MCF 10A (cell line): ENCODE results near the gene ROM1. TPM values are rescaled to one million over a fixed set of nuclear protein-coding genes. Genes with fewer than 3 reads are reported as not detected.

ENCODE experiments used
- BruUV-seq: library from RNA; stranded (reverse); fragments of 400-500 nt; replicated peaks from 2 replicates; lab custom pipeline; 2021; lab: Mats Ljungman, UMichigan
- CTCF ChIA-PET: fragments of 300-600 bp; sonication (Branson Sonifier 250); formaldehyde crosslinking; extraction: SDS; loops from one replicate; lab custom pipeline; 2021; ENCODE audit warnings: antibody characterized with exemption, inconsistent platforms; lab: Yijun Ruan, JAX
- POLR2A ChIA-PET: fragments of 300-600, 350-650 bp; sonication (Branson Sonifier 250); formaldehyde crosslinking; extraction: SDS; loops from one replicate; lab custom pipeline; 2020; ENCODE audit warnings: antibody characterized with exemption, inconsistent platforms; lab: Yijun Ruan, JAX
- DNase-seq: peaks from one replicate; pipeline ENCODE4 v3.0.0-alpha.2; 2018; ENCODE audit not compliant: unreplicated experiment
- H3K27ac Mint-ChIP-seq: one replicate; pipeline ENCODE4 v1.8.0; 2022; ENCODE audit warnings: mild to moderate bottlenecking, low read depth, mixed read lengths; ENCODE audit not compliant: unreplicated experiment
- H3K27me3 Mint-ChIP-seq: one replicate; pipeline ENCODE4 v1.8.0; 2022; ENCODE audit warnings: mixed read lengths; ENCODE audit not compliant: insufficient read depth, unreplicated experiment
- H3K36me3 Mint-ChIP-seq: one replicate; pipeline ENCODE4 v1.8.0; 2022; ENCODE audit warnings: mild to moderate bottlenecking, moderate library complexity, mixed read lengths; ENCODE audit not compliant: insufficient read depth, unreplicated experiment
- H3K4me1 Mint-ChIP-seq: one replicate; pipeline ENCODE4 v1.8.0; 2022; ENCODE audit warnings: mixed read lengths; ENCODE audit not compliant: insufficient read depth, unreplicated experiment
- H3K4me3 Mint-ChIP-seq: one replicate; pipeline ENCODE4 v1.8.0; 2022; ENCODE audit warnings: mild to moderate bottlenecking, moderate library complexity, mixed read lengths; ENCODE audit not compliant: unreplicated experiment
- H3K9me3 Mint-ChIP-seq: one replicate; pipeline ENCODE4 v1.8.0; 2022; ENCODE audit warnings: mixed read lengths; ENCODE audit not compliant: unreplicated experiment
- CTCF ChIP-seq: fragments of 200-600 bp; IDR thresholded peaks from one replicate; pipeline ENCODE4 v1.8.0; 2022; ENCODE audit warnings: antibody characterized with exemption, mild to moderate bottlenecking; ENCODE audit not compliant: unreplicated experiment
- intact Hi-C: fragments of 100-400 bp; cut with micrococcal nuclease; formaldehyde crosslinking; loops from 2 replicates; pipeline ENCODE4 v1.14.1; 2022
- total RNA-seq: library from RNA; stranded (reverse); gene quantifications from 2 replicates; pipeline ENCODE4 v1.2.3, GENCODE V29; 2022

The ROM1 gene
- total RNA-seq, 1 experiment from 2014 or later = 2.9 TPM

- no peak for DNase-seq
- H3K9me3 Mint-ChIP-seq = no peaks in the 10 kb centered on the region
- intact Hi-C loops = no loop called here
- BruUV-seq = no TSS peak
- H3K27ac Mint-ChIP-seq = peak overlapping the region; percentile 82
- no peak for TF ChIP-seq CTCF
- H3K4me1 Mint-ChIP-seq = no peaks in the 10 kb centered on the region
- H3K4me3 Mint-ChIP-seq = no peak overlapping the region
- peaks cover 94% of the 10 kb centered on the region for H3K36me3 Mint-ChIP-seq
- POLR2A ChIA-PET = interaction anchor here (1.5 kb wide), 1 partner anchor 33 kb away, joined by 3 read pairs; no protein-coding TSS in a partner anchor
- CTCF ChIA-PET = no interaction called here
- no peaks in the 10 kb centered on the region for H3K27me3 Mint-ChIP-seq
Observed at GRCh38 chr11:62632492-62632891, 19.4 kb downstream of the ROM1 start.

GRCh38 chr11:62644220-62644619, 31.2 kb downstream of the ROM1 start:
- BruUV-seq = no TSS peak
- intact Hi-C loops = no loop called here
- TF ChIP-seq CTCF = no peak
- Mint-ChIP-seq H3K4me3 (peak overlapping the region; percentile 95), H3K36me3 (peaks cover 48% of the 10 kb centered on the region), H3K9me3 (no peaks in the 10 kb centered on the region), H3K4me1 (no peaks in the 10 kb centered on the region), H3K27me3 (no peaks in the 10 kb centered on the region), H3K27ac (no peak overlapping the region)
- CTCF ChIA-PET = interaction anchor here (0.6 to 1.0 kb wide), 4 partner anchors 14 to 54 kb away, joined by 3 to 4 read pairs (median 3); no protein-coding TSS in a partner anchor
- DNase-seq = no peak
- POLR2A ChIA-PET = interaction anchor here (0.6 to 6.5 kb wide), 12 partner anchors 9 to 1768 kb away, joined by 3 to 95 read pairs (median 4); partner anchors contain the start of genes B3GAT3, HNRNPUL2, INTS5 and LBHD1

- H3K4me3 Mint-ChIP-seq = peak overlapping the region; percentile 95
- peaks cover 46% of the 10 kb centered on the region for H3K36me3 Mint-ChIP-seq
- no TSS peak for BruUV-seq
- DNase-seq = peak; percentile 5
- no peaks in the 10 kb centered on the region for H3K27me3 Mint-ChIP-seq
- peak overlapping the region; percentile 92 for H3K27ac Mint-ChIP-seq
- no peak for TF ChIP-seq CTCF
- CTCF ChIA-PET = interaction anchor here (1.0 to 1.5 kb wide), 2 partner anchors 45 to 251 kb away, joined by 3 to 8 read pairs; no protein-coding TSS in a partner anchor
- POLR2A ChIA-PET = interaction anchor here (0.6 to 7.1 kb wide), 21 partner anchors 10 to 236 kb away, joined by 3 to 98 read pairs (median 8); partner anchors contain the start of genes AHNAK, B3GAT3, C11orf98 and CSKMT
- intact Hi-C loops = loop anchor here (5.0 kb wide), 1 partner anchor 33 kb away; the partner anchor contains the start of genes EML3 and ROM1
- H3K9me3 Mint-ChIP-seq = no peaks in the 10 kb centered on the region
- H3K4me1 Mint-ChIP-seq = no peaks in the 10 kb centered on the region
Observed at GRCh38 chr11:62645671-62645945, 32.6 kb downstream of the ROM1 start.

GRCh38 chr11:62645946-62646824, 33.1 kb downstream of the ROM1 start, which contains the start of gene GANAB:
Gene GANAB (minus strand): TSS chr11:62646613. CDS start chr11:62646599, 14 bp downstream.
- no peak for TF ChIP-seq CTCF
- ChIA-PET CTCF (interaction anchor here (0.9 to 1.5 kb wide), 3 partner anchors 9 to 252 kb away, joined by 3 to 8 read pairs (median 3); no protein-coding TSS in a partner anchor), POLR2A (interaction anchor here (0.6 to 7.1 kb wide), 28 partner anchors 8 to 667 kb away, joined by 3 to 98 read pairs (median 4); partner anchors contain the start of genes AHNAK, B3GAT3, C11orf98 and CSKMT)
- Mint-ChIP-seq H3K27ac (peak within 1 kb of the TSS; percentile 92), H3K4me1 (no peaks in the 10 kb centered on the region), H3K27me3 (no peaks in the 10 kb centered on the region), H3K4me3 (peak within 1 kb of the TSS; percentile 95), H3K36me3 (peaks cover 51% of the 10 kb centered on the region), H3K9me3 (no peaks in the 10 kb centered on the region)
- TSS peak; percentile 48 for BruUV-seq
- intact Hi-C loops = loop anchor here (5.0 kb wide), 1 partner anchor 34 kb away; the partner anchor contains the start of genes EML3 and ROM1
- peak; percentile 99 for DNase-seq
